Neuronal stem cell (in vitro differentiated cells): Measurements from ENCODE around the gene LMF1.

ENCODE experiments used
- DNase-seq: peaks from one replicate; pipeline ENCODE4 v3.0.0-alpha.2; 2013; ENCODE audit warnings: low spot score
- H2AFZ ChIP-seq: one replicate; pipeline ENCODE4 v1.6.1; 2013; ENCODE audit warnings: mild to moderate bottlenecking, low read length, inconsistent platforms
- H2AK5ac ChIP-seq: 2 replicates; pipeline ENCODE4 v1.6.1; 2013; ENCODE audit warnings: low read depth, mild to moderate bottlenecking, inconsistent platforms, low read length, moderate library complexity, mixed read lengths
- H2BK120ac ChIP-seq: 2 replicates; pipeline ENCODE4 v1.6.1; 2013; ENCODE audit warnings: low read depth, mild to moderate bottlenecking, inconsistent platforms, low read length, moderate library complexity, mixed read lengths
- H2BK12ac ChIP-seq: one replicate; pipeline ENCODE4 v1.6.1; 2013; ENCODE audit warnings: low read length, inconsistent platforms
- H2BK15ac ChIP-seq: 2 replicates; pipeline ENCODE4 v1.6.1; 2013; ENCODE audit warnings: mild to moderate bottlenecking, low read length, inconsistent platforms, mixed read lengths
- H2BK5ac ChIP-seq: one replicate; pipeline ENCODE4 v1.6.1; 2013; ENCODE audit warnings: inconsistent platforms, mild to moderate bottlenecking, low read length, moderate library complexity
- H3K14ac ChIP-seq: one replicate; pipeline ENCODE4 v1.6.1; 2013; ENCODE audit warnings: low read length, inconsistent platforms
- H3K18ac ChIP-seq: 2 replicates; pipeline ENCODE4 v1.6.1; 2013; ENCODE audit warnings: low read length, inconsistent platforms
- H3K23ac ChIP-seq: 2 replicates; pipeline ENCODE4 v1.6.1; 2013; ENCODE audit warnings: low read depth, mild to moderate bottlenecking, mixed read lengths, low read length, inconsistent platforms; ENCODE audit not compliant: poor library complexity
- H3K27ac ChIP-seq: replicated peaks from 3 replicates; pipeline ENCODE4 v1.5.1; 2013; ENCODE audit warnings: low read length, inconsistent platforms
- H3K27me3 ChIP-seq, 3 experiments: 2 replicates each; pipeline ENCODE4 v1.6.1; 2013; ENCODE audit warnings: low read length in 3 of 3, mild to moderate bottlenecking in 2 of 3, inconsistent platforms in 1 of 3, low read depth in 1 of 3, mixed read lengths in 1 of 3, moderate library complexity in 1 of 3; ENCODE audit not compliant: control insufficient read depth in 3 of 3, insufficient read depth in 3 of 3
- H3K36me3 ChIP-seq, 2 donors: replicated peaks in 1 of 2; 2 replicates each; pipeline ENCODE4 v1.6.1; 2013; ENCODE audit warnings: low read length in 2 of 2; ENCODE audit not compliant: control insufficient read depth in 2 of 2, insufficient read depth in 2 of 2
- H3K4ac ChIP-seq: 2 replicates; pipeline ENCODE4 v1.6.1; 2013; ENCODE audit warnings: inconsistent platforms, mild to moderate bottlenecking, low read length, moderate library complexity
- H3K4me1 ChIP-seq, 2 donors: 1 replicate in 1 of 2; 2 replicates in 1 of 2; pipeline ENCODE4 v1.6.1; 2013; ENCODE audit warnings: low read length in 2 of 2, low read depth in 1 of 2; ENCODE audit not compliant: control insufficient read depth in 2 of 2, insufficient read depth in 1 of 2
- H3K4me2 ChIP-seq: one replicate; pipeline ENCODE4 v1.6.1; 2013; ENCODE audit warnings: mild to moderate bottlenecking, low read length, inconsistent platforms; ENCODE audit not compliant: insufficient read depth, poor library complexity, severe bottlenecking
- H3K4me3 ChIP-seq, 2 donors: 2 replicates each; pipeline ENCODE4 v1.5.1; 2013; ENCODE audit warnings: low read length in 2 of 2, mild to moderate bottlenecking in 2 of 2, inconsistent platforms in 1 of 2, moderate library complexity in 1 of 2
- H3K79me1 ChIP-seq: one replicate; pipeline ENCODE4 v1.6.1; 2013; ENCODE audit warnings: low read depth, mild to moderate bottlenecking, inconsistent platforms, low read length, moderate library complexity
- H3K9ac ChIP-seq: one replicate; pipeline ENCODE4 v1.6.1; 2013; ENCODE audit warnings: mild to moderate bottlenecking, low read depth, low read length, inconsistent platforms; ENCODE audit not compliant: poor library complexity
- H3K9me3 ChIP-seq, 2 donors: replicated peaks in 1 of 2; 2 replicates each; pipeline versions ENCODE3 to v1.6.1; 2013; ENCODE audit warnings: low read length in 2 of 2, mild to moderate bottlenecking in 2 of 2, inconsistent platforms in 1 of 2, low read depth in 1 of 2, mixed read lengths in 1 of 2, moderate library complexity in 1 of 2; ENCODE audit not compliant: control insufficient read depth in 2 of 2, insufficient read depth in 1 of 2
- H4K8ac ChIP-seq: one replicate; pipeline ENCODE4 v1.6.1; 2013; ENCODE audit warnings: low read depth, mild to moderate bottlenecking, inconsistent platforms, low read length, moderate library complexity
- H4K91ac ChIP-seq: one replicate; pipeline ENCODE4 v1.6.1; 2013; ENCODE audit warnings: low read length, low read depth, mild to moderate bottlenecking, inconsistent platforms; ENCODE audit not compliant: poor library complexity
- WGBS, 2 donors: extraction: QIAGEN DNeasy Blood & Tissue Kit; methylation state at CpG; one replicate each; pipeline ENCODE4 v1.1.7; 2013; ENCODE audit warnings: missing lambda C conversion rate in 2 of 2, mixed read lengths in 1 of 2; ENCODE audit not compliant: insufficient read length in 2 of 2, insufficient replicate concordance in 1 of 2; ENCODE audit errors: extremely low coverage in 2 of 2; 5-methylcytosine and 5-hydroxymethylcytosine counted together

Gene LMF1

GRCh38 chr16:946048-946395 lies 24.8 kb downstream of the LMF1 start:
- Histone ChIP-seq H3K18ac (no peak overlapping the region), H2BK5ac (no peak overlapping the region), H3K79me1 (no peaks in the 10 kb centered on the region), H3K36me3 (no peaks in the 10 kb centered on the region), H3K27me3 (no peaks in the 10 kb centered on the region), H3K27ac (no peak overlapping the region), H2BK12ac (no peak overlapping the region), H3K9ac (no peak overlapping the region), H2AFZ (no peak overlapping the region), H3K4me2 (no peak overlapping the region), H4K8ac (no peak overlapping the region), H3K4me3 (no peak overlapping the region), H3K4me1 (no peaks in the 10 kb centered on the region), H2BK15ac (no peak overlapping the region), H2BK120ac (no peak overlapping the region), H3K4ac (no peak overlapping the region), H3K14ac (no peak overlapping the region), H3K23ac (no peak overlapping the region), H2AK5ac (no peak overlapping the region), H3K9me3 (peaks cover 14 to 30% of the 10 kb centered on the region in 2 donors), H4K91ac (no peak overlapping the region)
- no CpG with 5 or more reads among the region's 8 CpGs for WGBS, 2 donors
- no peak for DNase-seq

- no peak overlapping the region for H4K8ac ChIP-seq
- no peaks in the 10 kb centered on the region for H3K4me1 ChIP-seq
- H2BK5ac ChIP-seq, result no peak overlapping the region
- H2AK5ac ChIP-seq, result no peak overlapping the region
- no peak for DNase-seq
- no peaks in the 10 kb centered on the region for H3K79me1 ChIP-seq
- H3K36me3 ChIP-seq, result no peaks in the 10 kb centered on the region
- no peak overlapping the region for H3K18ac ChIP-seq
- H3K4me3 ChIP-seq, result no peak overlapping the region
- no peaks in the 10 kb centered on the region for H3K27me3 ChIP-seq
- no peak overlapping the region for H3K27ac ChIP-seq
- H3K23ac ChIP-seq, result no peak overlapping the region
- no peak overlapping the region for H3K9ac ChIP-seq
- H3K4me2 ChIP-seq, result no peak overlapping the region
- no peak overlapping the region for H3K14ac ChIP-seq
- no peak overlapping the region for H4K91ac ChIP-seq
- H2BK120ac ChIP-seq, result no peak overlapping the region
- H2AFZ ChIP-seq, result no peak overlapping the region
- H2BK12ac ChIP-seq, result no peak overlapping the region
- peaks cover 14 to 32% of the 10 kb centered on the region in 2 donors for H3K9me3 ChIP-seq
- 100% methylated on average over 1 of the region's 10 CpGs; no CpG with 5 or more reads in 1 of the 2 donors for WGBS, 2 donors
- H2BK15ac ChIP-seq, result no peak overlapping the region
- no peak overlapping the region for H3K4ac ChIP-seq
These were observed 25.3 kb downstream of the LMF1 start for GRCh38 chr16:945271-946047.

GRCh38 chr16:943971-944370 lies 26.8 kb downstream of the LMF1 start:
- no peak for DNase-seq
- Histone ChIP-seq H3K9ac (no peak overlapping the region), H2BK120ac (no peak overlapping the region), H3K23ac (no peak overlapping the region), H3K36me3 (no peaks in the 10 kb centered on the region), H2AFZ (no peak overlapping the region), H3K9me3 (peaks cover 14 to 39% of the 10 kb centered on the region in 2 donors), H4K8ac (no peak overlapping the region), H2BK5ac (no peak overlapping the region), H3K27me3 (no peaks in the 10 kb centered on the region), H3K4ac (no peak overlapping the region), H3K4me2 (no peak overlapping the region), H3K4me3 (no peak overlapping the region), H3K4me1 (no peaks in the 10 kb centered on the region), H3K14ac (no peak overlapping the region), H3K18ac (no peak overlapping the region), H3K27ac (no peak overlapping the region), H2BK15ac (no peak overlapping the region), H4K91ac (no peak overlapping the region), H3K79me1 (no peaks in the 10 kb centered on the region), H2AK5ac (no peak overlapping the region), H2BK12ac (no peak overlapping the region)
- WGBS, 2 donors, result no CpG with 5 or more reads among the region's 5 CpGs

- H3K4me3 ChIP-seq, result no peak overlapping the region
- no peak overlapping the region for H3K23ac ChIP-seq
- no peak overlapping the region for H2BK5ac ChIP-seq
- H4K8ac ChIP-seq, result no peak overlapping the region
- no peaks in the 10 kb centered on the region for H3K27me3 ChIP-seq
- H3K14ac ChIP-seq, result no peak overlapping the region
- no peaks in the 10 kb centered on the region for H3K79me1 ChIP-seq
- H2BK120ac ChIP-seq, result no peak overlapping the region
- no peaks in the 10 kb centered on the region for H3K36me3 ChIP-seq
- DNase-seq, result no peak
- H2BK12ac ChIP-seq, result no peak overlapping the region
- H3K4ac ChIP-seq, result no peak overlapping the region
- no peak overlapping the region for H2BK15ac ChIP-seq
- H3K4me2 ChIP-seq, result no peak overlapping the region
- no peak overlapping the region for H2AK5ac ChIP-seq
- H3K9me3 ChIP-seq, result peaks cover 14 to 39% of the 10 kb centered on the region in 2 donors
- no CpG with 5 or more reads among the region's 4 CpGs for WGBS, 2 donors
- no peaks in the 10 kb centered on the region for H3K4me1 ChIP-seq
- no peak overlapping the region for H3K18ac ChIP-seq
- no peak overlapping the region for H4K91ac ChIP-seq
- no peak overlapping the region for H2AFZ ChIP-seq
- no peak overlapping the region for H3K27ac ChIP-seq
- H3K9ac ChIP-seq, result no peak overlapping the region
These were observed 28.2 kb downstream of the LMF1 start for GRCh38 chr16:942436-943060.
